Measurements from ENCODE around the gene GAB2. TPM values are rescaled to one million over a fixed set of nuclear protein-coding genes. Genes with fewer than 3 reads are reported as not detected.

GAB2 gene
- total and polyA plus RNA-seq, 2 of the 4 experiments (the other 2 are of a cell fraction): 3.3 to 5.9 TPM

- no peak overlapping the region for H3K4me3 ChIP-seq (ENCODE audit: insufficient read depth, low read depth, low read length)
- no peak overlapping the region for H3K23ac ChIP-seq (ENCODE audit: low read depth, low read length)
- no peak overlapping the region for H3K9ac ChIP-seq (ENCODE audit: low read depth, low read length)
- ATAC-seq (ENCODE audit: low read depth) (peak; percentile 49), DNase-seq (peak; percentile 23)
- no peak overlapping the region for H3K14ac ChIP-seq (replicated peaks; ENCODE audit: low read depth, low read length)
- TF ChIP-seq CEBPB (IDR thresholded peaks at IDR 0.05; ENCODE audit: low read depth, low read length): 0 out of 2 replicates have a peak, but pooled peaks have one; percentile 39
- no peak for TF ChIP-seq RFX5 (IDR thresholded peaks at IDR 0.05; ENCODE audit: low read depth, low read length)
- no peak overlapping the region for H3K18ac ChIP-seq (ENCODE audit: low read depth, low read length)
- dilution Hi-C loops (cut with HindIII; ENCODE audit: low sequenced_read_pairs, unreplicated experiment) (no loop called here), in situ Hi-C loops (cut with MboI; ENCODE audit: low sequenced_read_pairs) (no loop called here), intact Hi-C loops (cut with micrococcal nuclease) (loop anchor here (5.0 kb wide), 1 partner anchor 46 kb away; no protein-coding TSS in a partner anchor)
- H3K4ac ChIP-seq (ENCODE audit: low read depth, low read length): no peak overlapping the region
- H4K8ac ChIP-seq (ENCODE audit: low read depth in 2 of 2, low read length in 2 of 2): no peak overlapping the region
- peaks cover 12% of the 10 kb centered on the region; the same call in 1 of the 2 replicates for H3K9me1 ChIP-seq (ENCODE audit: insufficient read depth, low read length)
- BruUV-seq (replicated peaks): no TSS peak
- H4K91ac ChIP-seq (ENCODE audit: insufficient read depth, low read depth, low read length): no peak overlapping the region
- H2AK9ac ChIP-seq (replicated peaks; ENCODE audit: low read depth, low read length, poor library complexity): no peak overlapping the region
- ChIA-PET CTCF (no interaction called here), POLR2A (ENCODE audit: unreplicated experiment) (no interaction called here)
- peaks cover 7% of the 10 kb centered on the region; the same call in 1 of the 2 replicates for H3K36me3 ChIP-seq (ENCODE audit: control insufficient read depth, insufficient read depth, low read length)
- no CpG with 5 or more reads among the region's 2 CpGs for WGBS, 2 experiments (ENCODE audit: extremely low coverage in 2 of 2, insufficient read length in 1 of 2)
- H2BK5ac ChIP-seq (ENCODE audit: low read depth, low read length, poor library complexity, severe bottlenecking): no peak overlapping the region
- no peak overlapping the region for H3K27ac ChIP-seq (ENCODE audit: insufficient read depth, low read length)
- peaks cover 5% of the 10 kb centered on the region for H4K20me1 ChIP-seq (ENCODE audit: insufficient read depth, low read length)
- H3K4me1 ChIP-seq (ENCODE audit: control insufficient read depth, insufficient read depth, low read length): no peaks in the 10 kb centered on the region
- H2BK120ac ChIP-seq (ENCODE audit: low read depth, low read length): no peak overlapping the region
- H2AK5ac ChIP-seq (ENCODE audit: low read depth, low read length): no peak overlapping the region
- no peak overlapping the region for H2BK20ac ChIP-seq (ENCODE audit: low read depth, low read length)
- H2AFZ ChIP-seq (replicated peaks; ENCODE audit: low read length, poor library complexity): no peak overlapping the region
- H3K9me3 ChIP-seq (ENCODE audit: control insufficient read depth, insufficient read depth, low read length): no peaks in the 10 kb centered on the region
- H2BK15ac ChIP-seq (ENCODE audit: low read depth, low read length): no peak overlapping the region
- H3K4me2 ChIP-seq (ENCODE audit: low read depth, low read length): no peak overlapping the region
- H3K27me3 ChIP-seq (ENCODE audit: control insufficient read depth, insufficient read depth, low read length): no peaks in the 10 kb centered on the region
- H3K56ac ChIP-seq (ENCODE audit: extremely low read depth, insufficient read depth, low read length): no peak overlapping the region
- H3K79me1 ChIP-seq (ENCODE audit: low read depth in 1 of 2, low read length in 2 of 2): peaks cover 11 to 14% of the 10 kb centered on the region in 2 experiments
- no peak overlapping the region for H4K5ac ChIP-seq (ENCODE audit: low read depth, low read length)
These were observed 136.1 kb downstream of the GAB2 start for GRCh38 chr11:78281511-78281910.

All from IMR-90 (cell line).